Right ventricle myocardium superior (tissue), 1 donor: ENCODE measurements around the gene OLIG1. TPM values are rescaled to one million over a fixed set of nuclear protein-coding genes. Genes with fewer than 3 reads are reported as not detected.
A peak's percentile ranks its signal among the peaks of the same experiment; 100 is the strongest.

Experiments used
- ATAC-seq: fragments of 200-7000 bp; cut with Tn5 transposase; one replicate; pipeline ENCODE4 v1.9.1; 2020; ENCODE audit warnings: mild to moderate bottlenecking; ENCODE audit not compliant: poor library complexity
- DNase-seq: peaks from one replicate; pipeline ENCODE4 v3.0.0-alpha.2; 2020
- intact Hi-C: fragments of 100-400 bp; cut with DNase I; formaldehyde crosslinking; loops from one replicate; pipeline ENCODE4 v1.11.2; 2022
- total RNA-seq: library from RNA; stranded (reverse); fragmentation: NEBNext Ultra II Directional; extraction: Animal tissue kit (Norgen Biotek cat#: 25700); gene quantifications from one replicate; pipeline ENCODE4 v1.2.1, GENCODE V29; 2021
- donor health status: DM: no; HTN: yes; CAD: no; lungs with severe emphysema.

OLIG1 gene
- total RNA-seq, 1 donor from 2014 or later, result 0.59 TPM

DNA sequence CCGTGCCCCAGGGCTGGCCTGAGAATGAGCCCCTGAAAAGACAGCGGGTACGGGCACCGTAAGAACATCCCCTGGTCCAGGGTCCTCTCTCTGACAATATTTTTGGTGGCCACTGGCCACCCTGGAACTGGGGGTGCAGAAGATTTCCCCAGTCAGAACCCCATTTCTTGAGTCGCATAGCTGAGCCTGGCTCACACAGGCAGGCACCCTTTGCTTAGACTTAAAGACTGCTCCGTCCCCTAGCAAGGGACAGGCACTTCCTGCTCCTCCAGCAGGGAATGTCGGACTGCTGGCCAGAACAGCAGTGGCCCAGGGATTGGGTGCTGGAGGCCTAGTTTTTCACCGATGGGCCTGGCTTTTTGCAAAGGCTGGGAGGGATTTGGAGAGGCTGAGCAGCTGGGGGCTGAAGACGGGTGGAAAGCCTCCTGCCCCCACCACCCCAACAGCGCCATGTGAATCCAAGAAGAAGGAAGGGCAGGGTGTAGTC lies 39.9 kb upstream of the OLIG1 start:
- ATAC-seq (no peak), DNase-seq (no peak)
- intact Hi-C loops, result no loop called here

DNA sequence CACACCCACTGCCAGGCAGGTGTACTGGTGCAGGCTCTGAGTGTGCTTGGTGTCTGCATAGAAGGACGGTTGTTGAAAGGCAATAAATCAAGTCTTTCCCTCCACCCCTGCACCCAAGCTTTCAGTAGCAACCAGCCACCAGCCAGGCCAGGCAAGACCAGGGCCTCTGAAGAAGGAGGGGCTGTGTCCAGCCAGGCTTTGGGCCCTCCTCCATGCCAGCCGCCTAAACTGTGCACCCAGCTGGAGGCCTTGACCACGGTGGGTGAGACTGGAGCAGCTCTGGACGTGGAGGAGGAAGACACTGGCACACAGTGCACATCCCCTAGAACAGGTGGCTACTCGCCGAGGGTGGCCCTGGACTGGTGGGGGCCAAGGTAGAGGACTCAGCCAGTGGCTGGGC lies 39.3 kb upstream of the OLIG1 start:
- intact Hi-C loops, result no loop called here
- ATAC-seq (no peak), DNase-seq (no peak)

DNA sequence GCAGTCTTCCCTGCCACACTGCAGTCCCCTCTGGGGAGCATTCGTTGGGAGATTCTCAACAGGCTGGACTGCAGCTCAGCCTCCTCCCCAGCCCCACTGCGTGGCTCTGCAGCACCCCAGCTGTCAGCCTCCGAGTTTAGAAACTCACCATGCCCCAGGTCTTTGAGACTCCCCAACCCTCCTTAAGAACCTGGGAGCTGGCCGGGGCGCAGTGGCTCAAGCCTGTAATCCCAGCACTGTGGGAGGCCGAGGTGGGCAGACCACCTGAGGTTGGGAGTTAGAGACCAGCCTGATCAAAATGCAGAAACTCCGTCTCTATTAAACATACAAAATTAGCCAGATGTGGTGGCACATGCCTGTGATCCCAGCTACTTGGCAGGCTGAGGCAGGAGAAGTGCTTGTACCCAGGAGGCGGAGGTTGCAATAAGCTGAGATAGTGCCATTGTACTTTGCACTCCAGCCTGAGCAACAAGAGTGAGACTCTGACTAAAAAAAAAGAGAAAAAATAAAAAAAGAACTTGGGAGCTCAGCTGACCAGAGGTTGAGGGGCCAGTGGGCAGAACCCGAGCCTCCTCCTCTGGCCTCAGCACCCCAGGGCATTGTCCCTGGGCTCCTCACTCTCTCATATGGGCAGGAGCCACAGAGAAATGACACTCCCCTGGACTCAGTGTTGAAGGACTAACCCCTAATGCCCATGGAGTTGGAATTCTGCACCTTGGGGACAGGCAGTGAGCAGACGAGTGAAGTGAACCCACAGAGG lies 38.6 kb upstream of the OLIG1 start:
- intact Hi-C loops, result no loop called here
- no peak for DNase-seq
- no peak for ATAC-seq

DNA sequence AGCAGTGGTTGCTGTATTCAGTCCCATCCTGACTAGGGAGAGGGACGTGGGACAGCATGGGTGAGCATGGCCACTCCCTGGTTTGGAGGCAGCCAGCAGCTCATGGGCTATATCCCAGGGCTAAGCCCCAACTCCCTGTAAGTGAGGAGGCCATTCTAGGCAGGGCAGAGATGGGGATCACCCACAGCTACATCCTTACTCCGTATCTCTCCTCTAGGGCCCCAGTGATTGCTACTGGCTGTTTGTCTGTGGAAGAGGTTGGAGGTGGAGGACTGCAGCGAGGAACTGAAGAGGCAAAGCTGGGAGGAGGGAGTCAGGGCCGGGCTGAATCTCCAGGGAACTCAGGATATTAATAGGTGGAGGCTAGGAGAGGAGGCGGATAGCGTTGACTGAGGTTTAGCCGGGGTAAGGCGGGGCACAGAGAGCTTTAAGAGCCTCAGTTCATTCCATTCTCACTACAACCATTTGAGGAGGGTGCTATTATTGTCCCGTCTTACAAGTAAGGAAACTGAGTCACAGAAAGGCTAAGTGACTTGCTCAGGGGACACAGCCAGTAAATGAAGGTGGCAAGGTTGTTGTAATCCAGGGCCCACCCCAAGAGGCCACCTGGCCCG lies 37.4 kb upstream of the OLIG1 start:
- DNase-seq, result no peak
- intact Hi-C loops, result no loop called here
- ATAC-seq, result no peak

DNA sequence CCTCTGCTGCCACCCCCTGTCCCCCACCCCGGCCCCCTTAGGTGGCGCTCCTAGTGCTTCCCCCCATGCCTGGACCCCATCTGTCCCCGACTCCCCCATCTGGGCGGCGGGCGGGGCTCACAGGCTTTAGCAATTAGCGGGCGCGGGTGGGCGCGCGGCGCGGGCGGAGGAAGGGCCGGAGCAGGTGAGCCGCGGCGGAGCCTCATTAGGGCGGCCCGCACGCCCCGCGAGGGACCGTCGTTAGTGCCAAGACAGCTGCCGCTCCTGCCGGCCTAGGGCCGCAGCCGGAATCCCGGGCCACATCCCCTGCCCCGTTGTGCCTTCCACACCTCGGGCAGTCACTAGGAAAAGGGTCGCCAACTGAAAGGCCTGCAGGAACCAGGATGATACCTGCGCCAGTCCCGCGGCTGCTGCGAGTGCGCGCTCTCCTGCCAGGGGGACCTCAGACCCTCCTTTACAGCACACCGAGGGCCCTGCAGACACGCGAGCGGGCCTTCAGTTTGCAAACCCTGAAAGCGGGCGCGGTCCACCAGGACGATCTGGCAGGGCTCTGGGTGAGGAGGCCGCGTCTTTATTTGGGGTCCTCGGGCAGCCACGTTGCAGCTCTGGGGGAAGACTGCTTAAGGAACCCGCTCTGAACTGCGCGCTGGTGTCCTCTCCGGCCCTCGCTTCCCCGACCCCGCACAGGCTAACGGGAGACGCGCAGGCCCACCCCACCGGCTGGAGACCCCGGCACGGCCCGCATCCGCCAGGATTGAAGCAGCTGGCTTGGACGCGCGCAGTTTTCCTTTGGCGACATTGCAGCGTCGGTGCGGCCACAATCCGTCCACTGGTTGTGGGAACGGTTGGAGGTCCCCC lies 36.6 kb upstream of the OLIG1 start:
- DNase-seq (no peak), ATAC-seq (no peak)
- intact Hi-C loops, result no loop called here

DNA sequence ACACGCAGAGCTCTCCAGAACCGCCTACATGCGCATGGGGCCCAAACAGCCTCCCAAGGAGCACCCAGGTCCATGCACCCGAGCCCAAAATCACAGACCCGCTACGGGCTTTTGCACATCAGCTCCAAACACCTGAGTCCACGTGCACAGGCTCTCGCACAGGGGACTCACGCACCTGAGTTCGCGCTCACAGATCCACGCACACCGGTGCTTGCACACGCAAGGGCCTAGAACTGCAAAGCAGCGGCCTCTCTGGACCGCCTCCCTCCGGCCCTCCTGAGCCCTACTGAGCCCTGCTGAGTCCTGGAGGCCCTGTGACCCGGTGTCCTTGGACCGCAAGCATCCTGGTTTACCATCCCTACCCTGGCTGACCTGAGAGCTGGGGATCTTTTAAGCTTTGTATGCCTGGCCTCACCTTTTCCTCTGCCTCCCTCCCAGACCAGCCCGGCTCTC lies 36.0 kb upstream of the OLIG1 start:
- intact Hi-C loops, result no loop called here
- DNase-seq (no peak), ATAC-seq (no peak)

DNA sequence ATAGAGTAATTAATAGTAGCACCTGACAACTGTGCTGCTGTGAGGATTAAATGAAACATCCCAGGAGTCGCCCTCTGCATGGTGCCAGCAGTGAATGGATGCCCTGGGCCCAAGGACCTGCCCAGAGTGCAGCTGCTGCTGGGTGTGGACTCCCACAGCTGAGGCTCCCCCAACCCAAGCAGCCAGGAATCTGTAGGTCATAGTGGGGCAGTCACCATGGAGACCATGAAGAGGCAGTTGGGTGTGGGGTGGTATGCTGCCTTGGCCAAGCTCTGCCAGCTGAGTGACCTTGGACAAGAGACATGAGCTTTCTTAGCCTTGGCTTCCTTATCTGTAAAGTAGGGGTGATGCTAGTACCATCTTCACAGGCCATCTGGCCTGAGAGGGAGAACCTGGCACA lies 34.8 kb upstream of the OLIG1 start:
- intact Hi-C loops, result no loop called here
- ATAC-seq, result no peak
- no peak for DNase-seq

DNA sequence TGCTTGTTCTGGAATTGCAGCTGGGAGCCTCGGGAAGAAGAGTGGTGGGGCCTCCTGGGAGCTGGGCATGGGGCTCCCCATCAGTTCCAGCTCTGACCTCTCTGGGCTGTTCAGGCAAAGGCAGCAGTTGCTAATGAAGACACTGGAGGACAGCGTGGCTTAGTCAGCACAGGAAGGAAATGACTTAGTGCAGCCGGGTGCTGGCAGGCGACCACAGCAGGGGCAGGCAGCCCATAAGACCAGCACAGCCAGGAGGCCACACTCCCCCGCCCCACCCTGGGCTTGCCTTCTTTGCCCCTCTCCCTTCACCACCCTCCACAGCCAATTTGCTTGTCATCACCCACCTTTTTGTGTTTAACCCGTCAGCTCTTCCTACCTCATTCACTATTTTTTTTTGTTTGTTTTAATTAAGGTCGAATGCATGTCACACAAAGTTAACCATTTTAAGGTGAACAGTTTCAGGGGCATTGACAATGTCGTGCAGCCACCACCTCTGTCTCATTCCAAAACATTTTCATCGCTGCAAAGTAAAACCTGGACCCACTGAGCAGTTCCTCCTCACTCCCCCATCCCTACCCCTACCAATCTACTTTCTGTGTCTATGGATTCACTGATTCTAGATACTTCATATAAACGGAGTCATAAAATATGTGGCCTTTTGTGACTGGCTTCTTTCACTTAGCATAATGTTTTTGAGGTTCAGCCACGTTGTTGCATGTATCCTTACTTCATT lies 33.3 kb upstream of the OLIG1 start:
- intact Hi-C loops, result no loop called here
- peak; percentile 52 for ATAC-seq
- peak; percentile 65 for DNase-seq

DNA sequence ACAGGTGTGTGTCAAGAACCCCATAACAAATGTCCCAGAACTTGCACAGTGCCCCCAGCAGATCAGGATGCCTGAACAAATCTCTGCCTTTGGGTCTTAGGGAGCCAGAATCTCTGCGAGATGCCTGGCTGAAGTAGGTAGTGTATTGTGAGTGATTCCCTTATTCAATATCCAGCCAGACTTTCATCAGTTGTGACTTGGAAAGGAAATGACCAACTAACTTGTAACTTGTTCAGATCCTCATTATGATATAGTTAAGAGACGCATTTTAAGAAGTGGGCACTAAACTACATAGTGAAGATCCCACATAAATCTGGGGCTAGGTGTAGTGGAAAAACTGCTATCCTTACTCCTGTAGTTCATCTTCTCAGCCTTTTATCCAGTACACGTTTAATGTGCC lies 32.4 kb upstream of the OLIG1 start:
- ATAC-seq, result no peak
- DNase-seq, result no peak
- intact Hi-C loops, result no loop called here

DNA sequence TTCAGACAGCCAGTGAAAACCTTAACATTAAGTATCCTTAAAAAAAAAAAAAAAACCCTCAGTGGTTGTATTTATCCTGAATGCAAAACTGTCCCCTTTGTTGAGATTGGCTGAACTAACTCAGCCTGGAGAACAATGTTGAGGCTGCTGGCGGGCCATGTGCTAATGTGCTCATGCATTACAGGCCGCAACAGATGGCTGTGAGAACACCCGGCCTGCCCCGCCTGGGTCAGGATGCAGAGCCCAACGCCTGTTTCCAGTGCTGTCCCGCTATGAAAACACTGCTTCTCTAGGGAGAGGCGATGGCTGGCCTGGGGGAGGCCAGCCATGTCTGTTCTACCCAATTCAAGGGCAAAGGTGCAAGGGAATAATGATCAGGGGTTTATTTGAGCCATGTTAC lies 30.4 kb upstream of the OLIG1 start:
- ATAC-seq, result no peak
- intact Hi-C loops, result no loop called here
- DNase-seq, result no peak

DNA sequence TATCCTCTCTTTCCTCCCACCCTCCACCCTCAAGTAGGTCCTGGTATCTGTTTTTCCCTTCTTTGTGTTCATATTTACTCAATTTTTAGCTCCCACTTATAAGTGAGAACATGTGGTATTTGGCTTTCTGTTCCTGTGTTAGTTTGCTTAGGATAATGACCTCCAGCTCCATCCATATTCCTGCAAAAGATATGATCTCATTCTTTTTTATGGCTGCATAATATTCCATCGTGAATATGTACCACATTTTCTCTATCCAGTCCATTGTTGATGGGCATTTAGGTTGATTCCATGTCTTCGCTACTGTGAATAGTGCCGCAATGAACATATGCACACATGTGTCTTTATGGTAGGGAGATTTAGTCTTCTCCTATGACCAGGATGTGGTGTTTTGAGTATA lies 29.7 kb upstream of the OLIG1 start:
- intact Hi-C loops, result no loop called here
- ATAC-seq (no peak), DNase-seq (no peak)

DNA sequence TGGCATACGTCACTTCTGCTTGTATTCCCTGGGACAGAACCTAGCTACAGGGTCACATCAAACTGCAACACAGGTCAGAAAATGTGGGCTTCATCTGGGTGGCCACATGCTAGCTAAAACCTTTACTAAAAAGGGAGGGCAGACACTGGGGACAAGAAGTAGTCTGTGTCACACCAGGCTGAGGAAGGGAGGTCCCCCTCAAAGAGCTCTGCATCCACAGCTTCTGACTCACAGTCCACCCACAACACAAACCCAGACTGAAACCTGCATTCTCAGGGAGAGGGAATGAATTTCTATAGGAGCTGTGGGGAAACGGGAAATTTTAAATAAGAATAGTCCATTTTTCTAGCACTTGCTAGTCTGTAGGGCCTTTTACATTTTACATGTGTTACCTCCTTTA lies 28.0 kb upstream of the OLIG1 start:
- DNase-seq (no peak), ATAC-seq (no peak)
- intact Hi-C loops, result no loop called here

DNA sequence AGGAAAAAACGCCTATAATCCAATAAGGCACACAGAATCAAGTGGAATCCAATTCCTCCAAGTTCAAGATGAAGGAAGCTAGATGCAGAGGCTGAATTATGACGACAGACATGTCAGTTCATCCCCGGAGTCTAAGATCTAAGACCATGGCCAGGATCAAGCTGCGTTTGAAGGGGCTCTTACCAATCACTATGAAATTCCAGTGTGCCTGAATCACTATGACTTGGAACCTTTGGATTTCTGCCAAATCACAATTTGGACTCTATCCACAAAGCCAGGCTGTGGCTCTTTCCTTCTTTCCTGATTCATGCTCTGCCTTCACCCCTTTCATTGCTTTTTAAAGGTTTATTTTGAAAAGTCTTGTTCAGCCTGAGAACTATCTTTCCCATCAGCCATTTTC lies 27.1 kb upstream of the OLIG1 start:
- ATAC-seq (no peak), DNase-seq (no peak)
- intact Hi-C loops, result no loop called here

DNA sequence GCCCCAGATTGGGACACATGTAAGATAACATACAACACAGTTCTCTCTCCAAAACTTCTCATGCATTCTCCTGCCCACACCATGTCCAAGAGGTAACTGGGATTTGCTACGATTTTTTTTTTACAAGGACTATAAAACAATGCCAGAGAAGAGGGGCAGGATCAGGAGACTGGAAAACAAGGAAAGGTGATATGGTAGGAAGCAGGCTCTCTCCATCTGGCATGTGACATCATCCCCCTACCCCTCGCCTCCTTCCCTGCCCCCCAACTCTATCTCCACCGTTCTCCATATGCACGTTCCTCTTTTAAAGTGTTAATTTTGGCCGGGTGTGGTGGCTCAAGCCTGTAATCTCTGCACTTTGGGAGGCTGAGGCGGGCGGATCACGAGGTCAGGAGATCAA lies 23.5 kb upstream of the OLIG1 start:
- ATAC-seq (no peak), DNase-seq (no peak)
- intact Hi-C loops, result no loop called here

DNA sequence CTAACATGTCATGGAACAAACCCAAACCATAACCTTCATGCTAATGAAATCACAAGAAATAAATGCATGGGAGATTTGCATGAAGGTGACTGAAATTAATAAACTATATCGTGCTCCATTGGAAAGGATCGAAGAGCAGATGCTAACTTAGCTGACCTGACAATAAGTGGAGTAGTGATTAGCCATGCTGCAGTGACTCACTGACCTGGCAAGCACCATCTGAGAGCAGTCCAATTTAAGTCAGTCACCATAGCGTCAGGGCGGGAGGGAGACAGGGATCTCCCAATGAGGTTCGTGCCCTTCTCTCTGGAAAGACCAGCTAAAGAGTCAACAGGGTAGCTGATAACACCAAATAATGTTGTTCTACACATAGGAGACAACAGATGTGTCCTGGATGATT lies 22.7 kb upstream of the OLIG1 start:
- ATAC-seq (peak; percentile 75), DNase-seq (no peak)
- intact Hi-C loops, result no loop called here

DNA sequence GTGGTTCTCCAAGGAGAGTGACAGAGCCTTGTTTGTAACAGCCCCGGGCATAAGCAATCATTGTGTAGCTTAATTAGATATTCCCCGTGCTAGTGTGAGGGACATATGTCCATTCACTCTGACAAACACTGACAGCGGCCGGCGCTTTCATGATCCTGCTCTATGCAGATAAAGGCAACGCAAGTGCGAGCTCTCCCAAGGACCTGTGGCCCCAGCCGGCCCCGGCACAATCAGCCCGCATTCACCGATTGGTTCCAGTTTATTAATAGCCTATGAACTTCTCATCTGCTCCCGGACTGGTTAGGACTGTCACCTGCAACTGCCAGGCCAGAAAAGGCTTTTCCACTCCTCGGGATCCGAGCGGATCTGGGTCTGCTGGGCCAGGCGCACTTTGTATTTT lies 18.0 kb upstream of the OLIG1 start:
- intact Hi-C loops, result no loop called here
- peak; percentile 89 for ATAC-seq
- no peak for DNase-seq

DNA sequence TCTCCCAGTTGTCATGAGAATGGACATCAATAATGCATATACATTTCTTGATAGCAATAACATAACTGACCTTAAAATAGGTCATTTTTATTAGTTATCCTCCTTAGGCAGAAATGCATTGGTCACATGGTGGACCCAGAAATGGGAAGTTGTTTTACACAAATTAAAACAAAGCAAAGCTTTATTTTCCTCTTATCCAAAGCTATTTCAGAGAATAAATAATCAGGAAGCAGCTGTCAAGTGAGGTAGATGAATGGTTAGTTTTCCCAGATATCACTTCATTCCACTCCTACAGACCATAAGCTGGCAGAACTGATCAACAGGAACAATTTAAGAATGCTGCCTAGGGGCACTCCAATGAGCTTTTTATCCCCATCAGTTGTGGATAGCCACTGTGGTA lies 16.0 kb upstream of the OLIG1 start:
- ATAC-seq (no peak), DNase-seq (no peak)
- intact Hi-C loops, result no loop called here

DNA sequence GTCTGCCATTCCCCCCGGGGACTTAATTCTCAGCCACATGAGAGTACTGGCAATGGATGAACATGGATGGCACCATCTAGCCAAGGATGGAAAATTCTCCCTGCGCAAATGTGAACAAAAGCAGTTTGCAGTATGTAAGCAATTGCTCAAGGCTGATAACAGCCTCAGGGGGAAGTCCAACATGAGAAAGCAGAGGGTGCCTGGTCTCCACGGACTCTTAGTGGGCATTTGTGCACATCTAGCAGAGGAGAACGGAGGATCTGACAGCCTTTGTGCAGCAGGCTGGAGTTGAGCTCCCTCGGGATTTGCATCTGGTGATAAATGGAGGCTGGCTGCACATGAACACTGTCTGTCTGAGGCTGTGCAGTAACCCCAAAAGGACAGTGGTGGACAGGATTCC lies 13.9 kb upstream of the OLIG1 start:
- intact Hi-C loops, result no loop called here
- ATAC-seq (no peak), DNase-seq (no peak)

DNA sequence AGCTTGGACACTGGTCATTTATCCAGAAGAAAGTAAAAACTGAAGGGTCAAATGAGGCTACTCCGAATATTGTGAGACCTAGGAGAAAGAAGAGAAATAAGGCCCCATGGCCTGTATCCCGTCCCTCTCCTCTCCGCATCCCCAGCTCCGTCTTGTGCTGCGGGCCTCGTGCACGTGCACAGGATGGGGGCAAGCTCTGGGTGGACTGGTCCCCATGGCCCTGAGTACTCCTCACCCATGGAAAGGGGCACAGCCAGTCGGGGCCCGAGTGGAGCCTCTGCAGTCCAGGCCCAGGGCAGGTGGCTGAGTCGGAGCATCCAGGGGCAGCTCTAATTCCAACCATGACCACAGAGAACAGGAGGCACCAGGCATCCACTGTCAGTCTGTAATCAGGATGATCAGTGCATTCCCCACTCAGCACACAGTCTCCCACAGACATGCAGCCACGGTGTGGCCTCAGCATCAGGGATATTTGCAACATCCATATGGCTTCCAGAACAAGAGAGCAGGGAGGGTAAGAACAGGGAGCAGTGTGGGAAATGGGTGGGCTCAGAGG lies 12.5 kb upstream of the OLIG1 start:
- no peak for DNase-seq
- ATAC-seq, result no peak
- intact Hi-C loops, result no loop called here
